ENCODE results near the gene CKB.

CKB gene

DNA sequence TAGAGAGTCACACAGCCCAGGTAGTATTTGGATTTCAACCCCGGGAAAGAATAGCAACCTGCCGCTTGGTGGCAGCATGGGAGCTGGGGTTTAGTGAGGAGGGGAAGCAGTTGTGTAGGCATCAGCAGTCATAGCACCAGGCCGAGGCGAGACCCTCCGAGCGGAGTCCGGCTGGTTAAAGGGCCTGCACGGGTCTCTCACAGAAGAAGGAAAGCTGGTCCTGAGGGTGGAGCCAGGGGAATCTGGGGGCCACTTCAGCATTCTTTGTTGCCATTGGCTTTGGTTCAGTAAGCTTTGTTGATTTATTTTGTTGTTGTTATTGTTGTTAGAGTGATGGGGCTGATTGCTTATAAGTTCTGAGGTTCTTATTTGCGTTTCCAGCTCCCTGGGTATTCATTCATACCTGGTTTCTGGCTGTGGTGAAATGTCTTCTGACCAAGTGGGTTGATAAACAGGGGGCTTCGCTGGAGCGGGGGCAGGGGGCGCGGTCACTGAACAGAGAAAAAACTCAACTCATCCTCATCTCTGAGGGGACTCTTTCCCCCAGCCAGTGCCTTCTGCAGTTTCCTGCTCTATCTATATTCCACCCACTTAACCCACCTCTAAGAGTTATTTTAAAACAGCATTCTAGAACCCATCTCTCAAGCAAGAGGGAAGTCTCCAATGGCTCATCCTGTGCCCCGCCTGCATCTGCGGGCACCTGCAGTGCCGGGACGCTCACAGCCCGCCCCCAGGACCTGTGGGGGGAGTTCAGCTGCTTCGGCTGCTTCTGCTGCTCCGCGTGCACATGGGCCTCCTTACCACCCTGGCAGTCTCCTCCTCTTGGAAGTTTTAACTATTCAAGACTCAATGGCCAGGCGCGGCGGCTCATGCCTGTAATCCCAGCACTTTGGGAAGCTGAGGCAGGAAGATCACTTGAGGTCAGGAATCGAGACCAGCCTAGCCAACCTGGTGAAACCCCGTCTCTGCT, 11.6 kb downstream of the CKB start:
- no peak for DNase-seq

DNA sequence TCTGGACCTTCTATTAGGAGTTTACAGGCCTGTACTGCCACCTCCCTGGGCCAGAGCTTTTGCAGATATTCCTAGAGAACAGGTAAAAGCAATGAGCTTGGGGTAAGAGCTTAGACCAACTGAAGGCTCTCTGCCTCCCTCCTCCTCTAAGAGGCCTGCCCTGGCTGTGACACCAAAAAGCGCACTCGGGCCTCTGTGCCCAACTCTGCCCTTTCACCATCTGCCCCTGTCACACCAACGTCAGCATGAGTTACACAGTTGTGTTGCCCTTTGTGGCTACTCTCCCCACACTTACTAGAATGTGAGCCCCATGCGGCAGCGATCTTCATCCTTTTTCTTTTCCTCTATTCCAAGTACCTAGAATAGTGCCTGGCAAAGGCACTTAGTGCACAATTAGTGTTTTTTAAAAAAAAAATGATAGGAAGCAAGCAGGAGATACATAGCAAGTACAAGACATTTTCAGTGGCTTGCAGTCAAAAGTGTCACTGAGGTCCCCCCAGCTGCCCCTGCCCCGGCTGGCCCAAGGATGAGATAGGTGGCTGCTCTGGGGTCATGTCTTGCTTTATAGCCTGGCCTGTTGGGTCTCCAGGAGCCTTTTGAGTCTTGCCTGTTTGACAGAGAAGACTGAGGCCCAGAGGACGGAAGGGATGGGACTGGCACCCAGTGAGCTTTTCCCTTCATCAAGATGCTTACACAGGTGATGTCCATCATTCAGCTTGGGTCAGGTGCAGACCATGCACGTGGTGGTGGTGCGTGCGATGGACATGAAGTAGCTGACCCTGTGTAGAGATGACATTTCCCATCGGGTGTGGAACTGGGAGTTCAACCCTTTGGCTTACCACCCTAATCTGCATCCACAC, 12.5 kb downstream of the CKB start:
- DNase-seq = no peak

GRCh38 chr14:103508521-103509329, 13.9 kb downstream of the CKB start:
- no peak for DNase-seq

GRCh38 chr14:103507751-103508150, 14.9 kb downstream of the CKB start:
- no peak for DNase-seq

DNA sequence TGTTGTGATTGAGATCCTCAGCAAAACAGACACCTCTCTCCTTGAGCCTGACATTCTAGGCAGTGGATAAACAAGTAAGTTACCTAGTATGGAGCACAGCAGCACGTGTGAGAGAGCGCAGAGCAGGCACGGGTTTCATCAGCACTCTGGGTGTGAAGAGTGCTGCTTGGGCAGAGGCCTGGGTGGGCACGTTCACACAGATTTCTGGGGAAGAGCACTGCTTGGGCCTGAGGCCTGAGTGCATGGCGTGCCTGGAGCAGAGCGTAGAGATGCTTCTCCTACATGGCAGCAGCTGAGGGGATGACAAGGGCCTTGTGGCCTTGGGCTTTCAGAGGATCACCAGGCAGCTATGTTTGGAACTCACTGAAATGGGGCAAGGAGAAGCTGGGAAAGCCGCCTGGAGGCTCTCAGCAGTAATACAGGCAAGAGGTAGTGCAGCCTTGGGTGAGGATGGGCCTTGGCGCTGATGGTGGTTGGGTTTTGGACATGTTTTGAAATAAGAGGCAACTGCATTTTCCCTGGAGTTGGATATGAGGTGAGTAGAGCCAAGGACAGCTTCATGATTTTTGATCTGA, 17.6 kb downstream of the CKB start:
- DNase-seq = no peak

DNA sequence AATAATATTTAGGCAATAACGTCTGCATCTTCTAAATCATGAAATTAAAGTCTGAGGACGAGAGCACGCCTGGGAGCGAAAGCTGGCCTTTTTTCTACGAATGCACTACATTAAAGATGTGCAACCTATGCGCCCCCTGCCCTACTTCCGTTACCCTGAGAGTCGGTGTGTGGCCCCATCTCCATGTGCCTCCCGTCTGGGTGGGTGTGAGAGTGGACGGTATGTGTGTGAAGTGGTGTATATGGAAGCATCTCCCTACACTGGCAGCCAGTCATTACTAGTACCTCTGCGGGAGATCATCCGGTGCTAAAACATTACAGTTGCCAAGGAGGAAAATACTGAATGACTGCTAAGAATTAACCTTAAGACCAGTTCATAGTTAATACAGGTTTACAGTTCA, 19.3 kb downstream of the CKB start:
- DNase-seq = no peak

DNA sequence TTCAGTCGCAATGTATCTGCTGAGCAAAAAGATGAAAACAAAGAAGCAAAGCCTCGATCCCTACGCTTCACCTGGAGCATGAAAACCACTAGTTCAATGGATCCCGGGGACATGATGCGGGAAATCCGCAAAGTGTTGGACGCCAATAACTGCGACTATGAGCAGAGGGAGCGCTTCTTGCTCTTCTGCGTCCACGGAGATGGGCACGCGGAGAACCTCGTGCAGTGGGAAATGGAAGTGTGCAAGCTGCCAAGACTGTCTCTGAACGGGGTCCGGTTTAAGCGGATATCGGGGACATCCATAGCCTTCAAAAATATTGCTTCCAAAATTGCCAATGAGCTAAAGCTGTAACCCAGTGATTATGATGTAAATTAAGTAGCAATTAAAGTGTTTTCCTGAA, 19.8 kb downstream of the CKB start:
- no peak for DNase-seq

GRCh38 chr14:103501921-103502669, 20.5 kb downstream of the CKB start:
- no peak for DNase-seq

GRCh38 chr14:103501041-103501870, 21.4 kb downstream of the CKB start:
- no peak for DNase-seq

- DNase-seq = peak; percentile 25 to 72
Measured at GRCh38 chr14:103500148-103500990, 22.3 kb downstream of the CKB start.

GRCh38 chr14:103499709-103500108, 22.9 kb downstream of the CKB start:
- DNase-seq = no peak

- no peak for DNase-seq
Measured at GRCh38 chr14:103496776-103497175, 25.9 kb downstream of the CKB start.

GRCh38 chr14:103495854-103496253, 26.8 kb downstream of the CKB start:
- no peak for DNase-seq

- no peak for DNase-seq
Measured at GRCh38 chr14:103492156-103492925, 30.3 kb downstream of the CKB start.

GRCh38 chr14:103491691-103492090, 30.9 kb downstream of the CKB start:
- DNase-seq = no peak

DNA sequence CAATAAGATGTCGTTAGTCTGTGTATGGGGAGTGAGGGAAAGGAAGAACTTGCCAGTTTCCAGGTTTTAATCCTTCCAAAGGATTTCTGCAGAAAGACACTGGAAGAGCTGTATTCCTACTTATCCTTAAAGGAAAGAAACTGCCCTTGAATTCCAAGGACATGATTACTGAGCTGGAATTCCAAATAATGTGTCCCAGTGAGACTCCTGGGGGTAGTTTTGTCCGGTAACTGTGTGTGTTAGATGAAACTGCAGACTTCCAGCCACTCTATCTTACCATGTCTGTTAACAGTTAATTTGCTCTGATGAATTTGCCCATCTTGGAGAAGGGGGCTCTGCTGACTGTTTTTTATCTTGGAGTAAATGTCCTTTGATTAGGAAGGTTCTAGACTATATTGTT, 33.0 kb downstream of the CKB start:
- DNase-seq = no peak

DNA sequence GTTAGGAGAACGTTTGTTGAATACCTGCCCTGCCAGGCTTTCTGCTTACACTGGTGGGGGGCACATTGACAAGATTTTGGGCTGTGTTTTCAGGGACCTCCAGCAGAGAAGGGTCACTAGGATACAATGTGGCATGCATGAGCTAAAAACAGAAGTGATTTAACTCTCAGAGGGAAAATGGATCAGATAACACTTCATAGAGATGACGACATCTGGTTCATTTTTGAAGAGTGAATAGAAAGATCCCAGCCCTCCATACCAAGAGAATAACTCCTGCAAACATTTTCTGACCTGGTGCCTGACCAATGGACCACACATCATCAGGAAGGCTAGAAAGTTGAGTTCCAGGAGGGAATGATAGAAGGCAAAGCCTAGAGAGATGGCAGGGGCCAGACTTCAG, 33.7 kb downstream of the CKB start:
- no peak for DNase-seq

- no peak for DNase-seq
Measured at GRCh38 chr14:103488071-103488470, 34.6 kb downstream of the CKB start.

GRCh38 chr14:103485504-103485903, 37.1 kb downstream of the CKB start:
- no peak for DNase-seq
